Stimulated activated CD8-positive, alpha-beta memory T cell treated with anti-CD3 and anti-CD28 coated beads, Interleukin-15, amount 100 ng/mL, for 48 hours (primary cell): ENCODE data around the gene ATP2A2.
"Not testable (repeated sequence)": the region's sequence is repeated elsewhere in the genome, so short reads cannot be mapped to it uniquely, and the experiment has no call there.

ENCODE experiments used
- DNase-seq, 2 donors: peaks; one replicate each; pipeline ENCODE4 v3.0.0-alpha.2; 2020; ENCODE audit warnings: low read depth in 2 of 2

The ATP2A2 gene

GRCh38 chr12:110367181-110367864 lies 86.3 kb downstream of the ATP2A2 start:
- DNase-seq = no peak

GRCh38 chr12:110369992-110370391 lies 88.9 kb downstream of the ATP2A2 start:
- no peak for DNase-seq

GRCh38 chr12:110370732-110371231 lies 89.7 kb downstream of the ATP2A2 start:
- DNase-seq = no peak

GRCh38 chr12:110371408-110372055 lies 90.5 kb downstream of the ATP2A2 start:
- no peak for DNase-seq

- no peak for DNase-seq
Observed at GRCh38 chr12:110372056-110372425, 91.0 kb downstream of the ATP2A2 start.

GRCh38 chr12:110373025-110373424 lies 92.0 kb downstream of the ATP2A2 start:
- no peak for DNase-seq

- no peak for DNase-seq
Observed at GRCh38 chr12:110373425-110373824, 92.4 kb downstream of the ATP2A2 start.

GRCh38 chr12:110373962-110374611 lies 93.0 kb downstream of the ATP2A2 start:
- no peak for DNase-seq

GRCh38 chr12:110378131-110378790 lies 97.2 kb downstream of the ATP2A2 start:
- DNase-seq = not testable (repeated sequence)

- DNase-seq = no peak
Observed at GRCh38 chr12:110379197-110379596, 98.2 kb downstream of the ATP2A2 start.

- no peak for DNase-seq
Observed at GRCh38 chr12:110379631-110380030, 98.6 kb downstream of the ATP2A2 start.

GRCh38 chr12:110382683-110383082 lies 101.6 kb downstream of the ATP2A2 start:
- no peak for DNase-seq
